NK-92 (cell line): ENCODE measurements around the gene DUSP1.
"Not testable (repeated sequence)": the region's sequence is repeated elsewhere in the genome, so short reads cannot be mapped to it uniquely, and the experiment has no call there.

Experiments
- DNase-seq: peaks from one replicate; lab custom pipeline; 2025; ENCODE audit not compliant: unreplicated experiment; lab: John Stamatoyannopoulos, UW

Gene DUSP1

GRCh38 chr5:172770675-172771438, at the start of gene DUSP1:
DUSP1 (minus strand) TSS chr5:172771195; CDS start chr5:172770952, 243 bp downstream.
- DNase-seq, result peak; percentile 84

GRCh38 chr5:172820046-172820767, 49.2 kb upstream of the DUSP1 start:
- DNase-seq, result no peak

GRCh38 chr5:172819569-172819968, 48.6 kb upstream of the DUSP1 start:
- DNase-seq, result no peak

- no peak for DNase-seq
Measured at GRCh38 chr5:172818081-172818480, 47.1 kb upstream of the DUSP1 start.

GRCh38 chr5:172817664-172818063, 46.7 kb upstream of the DUSP1 start:
- no peak for DNase-seq

GRCh38 chr5:172816925-172817562, 46.0 kb upstream of the DUSP1 start:
- DNase-seq, result no peak

GRCh38 chr5:172815631-172816030, 44.6 kb upstream of the DUSP1 start:
- DNase-seq, result no peak

- not testable (repeated sequence) for DNase-seq
Measured at GRCh38 chr5:172810996-172811395, 40.0 kb upstream of the DUSP1 start.

GRCh38 chr5:172809774-172810173, 38.8 kb upstream of the DUSP1 start:
- DNase-seq, result no peak

- DNase-seq, result no peak
Measured at GRCh38 chr5:172807766-172808311, 36.8 kb upstream of the DUSP1 start.

- DNase-seq, result no peak
Measured at GRCh38 chr5:172806897-172807672, 36.1 kb upstream of the DUSP1 start.

- DNase-seq, result no peak
Measured at GRCh38 chr5:172805736-172806255, 34.8 kb upstream of the DUSP1 start.

GRCh38 chr5:172805018-172805683, 34.2 kb upstream of the DUSP1 start:
- no peak for DNase-seq

GRCh38 chr5:172802567-172803176, 31.7 kb upstream of the DUSP1 start:
- no peak for DNase-seq

GRCh38 chr5:172802112-172802511, 31.1 kb upstream of the DUSP1 start:
- no peak for DNase-seq

GRCh38 chr5:172801179-172801671, 30.2 kb upstream of the DUSP1 start:
- no peak for DNase-seq

GRCh38 chr5:172800088-172800551, 29.1 kb upstream of the DUSP1 start:
- DNase-seq, result no peak

- no peak for DNase-seq
Measured at GRCh38 chr5:172799416-172799815, 28.4 kb upstream of the DUSP1 start.
